ENCODE results near the gene FOXN3.

DNA sequence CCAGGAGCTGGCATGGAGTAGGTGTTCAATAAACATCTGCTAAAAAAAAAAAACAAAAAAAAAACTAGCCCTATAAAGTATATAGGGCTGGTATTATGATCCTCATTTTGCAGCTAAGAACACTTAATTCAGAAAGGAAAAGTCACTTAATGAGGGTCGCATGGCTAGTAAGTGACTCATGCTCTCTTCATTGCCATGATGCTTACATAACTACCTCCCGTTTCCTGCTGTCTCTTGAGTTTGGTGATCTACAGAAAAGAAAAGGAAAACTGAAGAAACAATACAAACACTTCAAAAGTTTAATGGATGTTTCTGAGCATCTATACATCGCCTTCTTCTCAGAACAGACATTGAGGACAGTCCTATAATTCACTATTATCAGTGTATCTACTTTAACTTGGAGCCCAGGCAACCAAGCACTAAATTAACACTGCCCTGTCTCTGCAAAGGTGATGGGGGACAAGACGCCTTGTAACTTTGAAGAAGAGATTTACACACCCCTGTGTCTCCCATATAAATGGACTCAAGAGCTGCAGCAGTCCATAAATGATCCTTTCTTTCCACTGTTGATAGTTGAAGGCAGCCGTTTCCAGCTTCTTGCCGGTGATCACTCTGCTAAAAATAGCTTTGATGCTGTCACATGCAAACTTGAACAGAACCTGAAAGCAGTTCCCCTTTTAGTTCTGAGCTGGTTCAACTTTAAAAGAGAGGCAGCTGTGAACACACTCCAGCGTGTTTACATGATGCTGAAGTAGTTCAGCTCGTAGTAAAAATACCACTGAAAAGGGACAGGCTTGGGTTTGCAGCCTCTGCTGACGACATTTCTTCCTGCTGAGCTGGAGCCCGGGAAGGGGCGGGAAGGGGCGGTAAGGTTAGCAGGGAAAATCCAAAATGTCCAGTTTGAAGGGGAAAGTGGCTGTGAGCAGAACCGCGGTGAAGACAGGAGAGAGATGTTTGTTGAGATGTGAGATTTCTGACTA, 113.3 kb downstream of the FOXN3 start:
- TF ChIP-seq, protein P1, sequence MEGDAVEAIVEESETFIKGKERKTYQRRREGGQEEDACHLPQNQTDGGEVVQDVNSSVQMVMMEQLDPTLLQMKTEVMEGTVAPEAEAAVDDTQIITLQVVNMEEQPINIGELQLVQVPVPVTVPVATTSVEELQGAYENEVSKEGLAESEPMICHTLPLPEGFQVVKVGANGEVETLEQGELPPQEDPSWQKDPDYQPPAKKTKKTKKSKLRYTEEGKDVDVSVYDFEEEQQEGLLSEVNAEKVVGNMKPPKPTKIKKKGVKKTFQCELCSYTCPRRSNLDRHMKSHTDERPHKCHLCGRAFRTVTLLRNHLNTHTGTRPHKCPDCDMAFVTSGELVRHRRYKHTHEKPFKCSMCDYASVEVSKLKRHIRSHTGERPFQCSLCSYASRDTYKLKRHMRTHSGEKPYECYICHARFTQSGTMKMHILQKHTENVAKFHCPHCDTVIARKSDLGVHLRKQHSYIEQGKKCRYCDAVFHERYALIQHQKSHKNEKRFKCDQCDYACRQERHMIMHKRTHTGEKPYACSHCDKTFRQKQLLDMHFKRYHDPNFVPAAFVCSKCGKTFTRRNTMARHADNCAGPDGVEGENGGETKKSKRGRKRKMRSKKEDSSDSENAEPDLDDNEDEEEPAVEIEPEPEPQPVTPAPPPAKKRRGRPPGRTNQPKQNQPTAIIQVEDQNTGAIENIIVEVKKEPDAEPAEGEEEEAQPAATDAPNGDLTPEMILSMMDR (IDR thresholded peaks at IDR 0.05; ENCODE audit: insufficient read depth, low read depth, low read length), result no peak
- no peak for TF ChIP-seq EZH2 (IDR thresholded peaks at IDR 0.05; ENCODE audit: insufficient read depth, low read length)

Data from astrocyte (in vitro differentiated cells and primary cell).